GM23338 (cell line): ENCODE measurements around the gene OR51V1. TPM values are rescaled to one million over a fixed set of nuclear protein-coding genes. Genes with fewer than 3 reads are reported as not detected.

Source experiments
- ATAC-seq: fragments of 200-7000 bp; cut with Tn5 transposase; 3 replicates; pipeline ENCODE4 v1.9.1; 2020
- DNase-seq: peaks from one replicate; pipeline ENCODE4 v3.0.0-alpha.2; 2015; ENCODE audit warnings: low spot score
- H2AFZ ChIP-seq: fragments of 200-600 bp; sonication (generic); 2 replicates; pipeline ENCODE4 v1.8.0; 2016; ENCODE audit warnings: antibody characterized with exemption, mild to moderate bottlenecking, moderate library complexity
- H3F3A ChIP-seq: fragments of 200-600 bp; sonication (generic); replicated peaks from 2 replicates; pipeline ENCODE4 v1.8.0; 2017; ENCODE audit warnings: antibody characterized with exemption, mixed run types, low read depth
- H3K27ac ChIP-seq: fragments of 200-600 bp; sonication (generic); 2 replicates; pipeline ENCODE4 v1.6.1; 2016; ENCODE audit warnings: low read depth
- H3K27me3 ChIP-seq: fragments of 200-600 bp; sonication (generic); 2 replicates; pipeline ENCODE4 v1.8.0; 2016; ENCODE audit warnings: mild to moderate bottlenecking, mixed run types, moderate library complexity; ENCODE audit not compliant: insufficient read depth
- H3K36me3 ChIP-seq: fragments of 200-600 bp; sonication (generic); 2 replicates; pipeline ENCODE4 v1.8.0; 2016; ENCODE audit warnings: mild to moderate bottlenecking; ENCODE audit not compliant: insufficient read depth
- H3K4me1 ChIP-seq: fragments of 200-600 bp; sonication (generic); 2 replicates; pipeline ENCODE4 v1.8.0; 2016; ENCODE audit warnings: mild to moderate bottlenecking, moderate library complexity; ENCODE audit not compliant: insufficient read depth
- H3K4me2 ChIP-seq: fragments of 200-600 bp; sonication (generic); 2 replicates; pipeline ENCODE4 v1.7.1; 2017; ENCODE audit warnings: mixed run types
- H3K4me3 ChIP-seq: fragments of 200-600 bp; sonication (generic); 2 replicates; pipeline ENCODE4 v1.6.1; 2016; ENCODE audit warnings: mixed run types
- H3K79me2 ChIP-seq: fragments of 200-600 bp; sonication (generic); replicated peaks from 2 replicates; pipeline ENCODE4 v1.8.0; 2017; ENCODE audit warnings: mild to moderate bottlenecking; ENCODE audit not compliant: insufficient read depth
- H3K9me2 ChIP-seq: fragments of 200-600 bp; sonication (generic); 2 replicates; pipeline ENCODE4 v1.8.0; 2017; ENCODE audit not compliant: insufficient read depth
- H4K20me1 ChIP-seq: fragments of 200-600 bp; sonication (generic); replicated peaks from 2 replicates; pipeline ENCODE4 v1.8.0; 2017; ENCODE audit warnings: mild to moderate bottlenecking; ENCODE audit not compliant: insufficient read depth
- H3K27ac Mint-ChIP-seq: 2 replicates; pipeline ENCODE4 v1.8.0; 2020; ENCODE audit warnings: inconsistent platforms, mild to moderate bottlenecking, moderate library complexity, mixed read lengths
- H3K27me3 Mint-ChIP-seq: 3 replicates; pipeline ENCODE4 v1.8.0; 2022; ENCODE audit warnings: low read depth, mild to moderate bottlenecking, moderate library complexity, mixed read lengths, inconsistent platforms; ENCODE audit not compliant: insufficient read depth, poor library complexity
- H3K36me3 Mint-ChIP-seq: 3 replicates; pipeline ENCODE4 v1.8.0; 2021; ENCODE audit warnings: low read depth, mild to moderate bottlenecking, inconsistent platforms, moderate library complexity, mixed read lengths
- H3K4me1 Mint-ChIP-seq: 3 replicates; pipeline ENCODE4 v1.8.0; 2020; ENCODE audit warnings: mild to moderate bottlenecking, inconsistent platforms, mixed read lengths
- H3K4me3 Mint-ChIP-seq: 3 replicates; pipeline ENCODE4 v1.8.0; 2021; ENCODE audit warnings: moderate library complexity, mild to moderate bottlenecking, inconsistent platforms, mixed read lengths
- H3K9me3 Mint-ChIP-seq: 3 replicates; pipeline ENCODE4 v1.8.0; 2020; ENCODE audit warnings: moderate library complexity, mild to moderate bottlenecking, inconsistent platforms, mixed read lengths
- CREB1 ChIP-seq: fragments of 250-450 bp; sonication (Bioruptor Pico); IDR thresholded peaks from 2 replicates; pipeline ENCODE4 v1.5.0; 2020; ENCODE audit warnings: low read depth, mild to moderate bottlenecking, moderate library complexity
- EZH2 ChIP-seq: fragments of 200-600 bp; sonication (generic); IDR thresholded peaks from one replicate; pipeline ENCODE4 v1.8.0; 2017; ENCODE audit warnings: antibody characterized with exemption, mild to moderate bottlenecking, low read depth; ENCODE audit not compliant: unreplicated experiment
- EZH2phosphoT487 ChIP-seq: fragments of 200-600 bp; sonication (generic); IDR thresholded peaks from one replicate; pipeline ENCODE4 v1.8.1; 2018; ENCODE audit warnings: antibody characterized with exemption; ENCODE audit not compliant: unreplicated experiment
- JUNB ChIP-seq: IDR thresholded peaks from one replicate; pipeline ENCODE4 v1.6.1; 2016; ENCODE audit warnings: antibody characterized with exemption; ENCODE audit not compliant: unreplicated experiment
- POLR2AphosphoS5 ChIP-seq: IDR thresholded peaks from 2 replicates; pipeline ENCODE4 v1.6.1; 2016; ENCODE audit warnings: antibody characterized with exemption, low read depth
- STAT1 ChIP-seq: IDR thresholded peaks from one replicate; pipeline ENCODE4 v1.6.1; 2016; ENCODE audit warnings: antibody characterized with exemption; ENCODE audit not compliant: unreplicated experiment
- ZNF114 ChIP-seq: fragments of 250-450 bp; sonication (Bioruptor Pico); IDR thresholded peaks from 2 replicates; pipeline ENCODE4 v1.5.0; 2020; ENCODE audit warnings: mild to moderate bottlenecking, moderate library complexity
- ZNF331 ChIP-seq: fragments of 250-450 bp; sonication (Bioruptor Pico); IDR thresholded peaks from 2 replicates; pipeline ENCODE4 v1.5.0; 2020; ENCODE audit warnings: low read depth, mild to moderate bottlenecking, moderate library complexity
- polyA plus RNA-seq: library from polyadenylated mRNA; unstranded; fragments of >200 nt; fragmentation: Nextera tagmentation; extraction: Ambion mirVana; gene quantifications from 2 replicates; pipeline ENCODE4 v1.2.1, GENCODE V29; 2016
- total RNA-seq: library from RNA; depleted of rRNA; stranded (reverse); fragments of >200 nt; shearing (Covaris generic); gene quantifications from 2 replicates; pipeline ENCODE4 v1.2.3, GENCODE V29; 2014
- TF ChIP-seq, protein P1 (sequence below): IDR thresholded peaks from one replicate; pipeline ENCODE4 v1.6.1; 2018; ENCODE audit warnings: antibody characterized with exemption; ENCODE audit not compliant: unreplicated experiment
- TF ChIP-seq, protein P2 (sequence below): fragments of 250-450 bp; sonication (Bioruptor Pico); IDR thresholded peaks from 2 replicates; pipeline ENCODE4 v1.5.0; 2020; ENCODE audit warnings: mild to moderate bottlenecking, moderate library complexity
- TF ChIP-seq, protein P3 (sequence below): IDR thresholded peaks from 2 replicates; pipeline ENCODE4 v1.6.1; 2016; ENCODE audit warnings: antibody characterized with exemption
- TF ChIP-seq, protein P4 (sequence below), 2 experiments: fragments of 200-600 bp in 1 of 2; sonication (generic) in 1 of 2; conservative IDR thresholded peaks; 2 replicates each; pipeline versions ENCODE4 v1.5.1 to v1.6.1; 2016 to 2017; ENCODE audit warnings: antibody characterized with exemption in 2 of 2, low read depth in 2 of 2, mild to moderate bottlenecking in 2 of 2, moderate library complexity in 1 of 2

OR51V1 gene
- total and polyA plus RNA-seq, 2 experiments from 2014 or later, result not detected

DNA sequence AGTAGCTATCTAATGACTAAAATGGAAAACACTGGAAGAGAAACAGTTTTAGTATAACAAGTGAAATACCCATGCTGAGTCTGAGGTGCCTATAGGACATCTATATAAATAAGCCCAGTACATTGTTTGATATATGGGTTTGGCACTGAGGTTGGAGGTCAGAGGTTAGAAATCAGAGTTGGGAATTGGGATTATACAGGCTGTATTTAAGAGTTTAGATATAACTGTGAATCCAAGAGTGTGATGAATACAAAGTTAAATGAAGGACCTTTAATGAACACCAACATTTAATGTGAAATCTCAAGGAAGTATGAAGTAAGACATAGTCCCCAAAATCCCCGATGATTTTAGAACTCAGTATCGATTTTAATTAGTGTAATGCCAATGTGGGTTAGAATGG, 36.9 kb upstream of the OR51V1 start (continued):
- TF ChIP-seq, protein P1, sequence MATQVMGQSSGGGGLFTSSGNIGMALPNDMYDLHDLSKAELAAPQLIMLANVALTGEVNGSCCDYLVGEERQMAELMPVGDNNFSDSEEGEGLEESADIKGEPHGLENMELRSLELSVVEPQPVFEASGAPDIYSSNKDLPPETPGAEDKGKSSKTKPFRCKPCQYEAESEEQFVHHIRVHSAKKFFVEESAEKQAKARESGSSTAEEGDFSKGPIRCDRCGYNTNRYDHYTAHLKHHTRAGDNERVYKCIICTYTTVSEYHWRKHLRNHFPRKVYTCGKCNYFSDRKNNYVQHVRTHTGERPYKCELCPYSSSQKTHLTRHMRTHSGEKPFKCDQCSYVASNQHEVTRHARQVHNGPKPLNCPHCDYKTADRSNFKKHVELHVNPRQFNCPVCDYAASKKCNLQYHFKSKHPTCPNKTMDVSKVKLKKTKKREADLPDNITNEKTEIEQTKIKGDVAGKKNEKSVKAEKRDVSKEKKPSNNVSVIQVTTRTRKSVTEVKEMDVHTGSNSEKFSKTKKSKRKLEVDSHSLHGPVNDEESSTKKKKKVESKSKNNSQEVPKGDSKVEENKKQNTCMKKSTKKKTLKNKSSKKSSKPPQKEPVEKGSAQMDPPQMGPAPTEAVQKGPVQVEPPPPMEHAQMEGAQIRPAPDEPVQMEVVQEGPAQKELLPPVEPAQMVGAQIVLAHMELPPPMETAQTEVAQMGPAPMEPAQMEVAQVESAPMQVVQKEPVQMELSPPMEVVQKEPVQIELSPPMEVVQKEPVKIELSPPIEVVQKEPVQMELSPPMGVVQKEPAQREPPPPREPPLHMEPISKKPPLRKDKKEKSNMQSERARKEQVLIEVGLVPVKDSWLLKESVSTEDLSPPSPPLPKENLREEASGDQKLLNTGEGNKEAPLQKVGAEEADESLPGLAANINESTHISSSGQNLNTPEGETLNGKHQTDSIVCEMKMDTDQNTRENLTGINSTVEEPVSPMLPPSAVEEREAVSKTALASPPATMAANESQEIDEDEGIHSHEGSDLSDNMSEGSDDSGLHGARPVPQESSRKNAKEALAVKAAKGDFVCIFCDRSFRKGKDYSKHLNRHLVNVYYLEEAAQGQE, result no peak
- TF ChIP-seq POLR2AphosphoS5 (no peak), JUNB (no peak), STAT1 (no peak)

DNA sequence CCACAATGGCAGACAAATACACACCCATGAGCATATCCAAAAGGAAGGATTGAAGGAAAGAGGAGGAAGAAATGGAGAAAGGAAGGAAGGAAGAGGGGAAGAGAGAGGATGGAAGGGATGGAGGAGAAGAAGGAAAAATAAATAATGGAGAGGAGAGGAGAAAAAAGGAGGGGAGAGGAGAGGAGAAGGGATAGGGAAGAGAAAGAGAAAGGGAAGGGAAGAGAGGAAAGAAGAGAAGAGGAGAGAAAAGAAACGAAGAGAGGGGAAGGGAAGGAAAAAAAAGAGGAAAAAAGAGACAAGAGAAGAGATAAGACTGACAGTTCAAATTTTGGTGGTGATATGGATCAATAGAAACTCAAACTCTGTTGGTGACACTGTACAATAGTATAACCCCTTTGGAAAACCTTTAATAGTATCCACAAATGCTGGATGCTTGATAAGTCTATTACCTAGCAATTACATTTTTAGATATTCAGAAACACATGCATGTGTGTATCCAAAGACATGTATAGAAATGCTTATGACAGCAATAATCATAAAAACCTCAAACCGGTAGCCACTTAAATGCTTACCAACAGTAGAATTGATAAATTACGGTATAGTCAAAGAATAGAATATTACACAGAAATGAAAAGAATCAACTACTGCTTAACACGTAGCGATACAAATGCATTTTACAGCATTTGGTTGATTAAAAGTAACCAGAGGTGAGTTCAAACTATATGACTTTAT, 35.0 kb upstream of the OR51V1 start:
- H3K36me3 Mint-ChIP-seq, result no peaks in the 10 kb centered on the region
- H3K4me1 Mint-ChIP-seq, result no peaks in the 10 kb centered on the region
- Histone ChIP-seq H3K79me2 (no peaks in the 10 kb centered on the region), H4K20me1 (no peaks in the 10 kb centered on the region), H3K4me1 (no peaks in the 10 kb centered on the region), H3K4me2 (no peak overlapping the region), H3K4me3 (no peak overlapping the region), H3K27ac (no peak overlapping the region), H2AFZ (no peak overlapping the region), H3K36me3 (no peaks in the 10 kb centered on the region), H3K9me2 (no peaks in the 10 kb centered on the region), H3K27me3 (no peaks in the 10 kb centered on the region), H3F3A (no peaks in the 10 kb centered on the region)
- DNase-seq (no peak), ATAC-seq (no peak)
- H3K9me3 Mint-ChIP-seq, result no peaks in the 10 kb centered on the region
- TF ChIP-seq CREB1 (CRISPR knock-in tag), result no peak
- TF ChIP-seq STAT1, result no peak
- no peak for TF ChIP-seq EZH2
- TF ChIP-seq ZNF331 (CRISPR knock-in tag), result no peak
- TF ChIP-seq, protein P2, sequence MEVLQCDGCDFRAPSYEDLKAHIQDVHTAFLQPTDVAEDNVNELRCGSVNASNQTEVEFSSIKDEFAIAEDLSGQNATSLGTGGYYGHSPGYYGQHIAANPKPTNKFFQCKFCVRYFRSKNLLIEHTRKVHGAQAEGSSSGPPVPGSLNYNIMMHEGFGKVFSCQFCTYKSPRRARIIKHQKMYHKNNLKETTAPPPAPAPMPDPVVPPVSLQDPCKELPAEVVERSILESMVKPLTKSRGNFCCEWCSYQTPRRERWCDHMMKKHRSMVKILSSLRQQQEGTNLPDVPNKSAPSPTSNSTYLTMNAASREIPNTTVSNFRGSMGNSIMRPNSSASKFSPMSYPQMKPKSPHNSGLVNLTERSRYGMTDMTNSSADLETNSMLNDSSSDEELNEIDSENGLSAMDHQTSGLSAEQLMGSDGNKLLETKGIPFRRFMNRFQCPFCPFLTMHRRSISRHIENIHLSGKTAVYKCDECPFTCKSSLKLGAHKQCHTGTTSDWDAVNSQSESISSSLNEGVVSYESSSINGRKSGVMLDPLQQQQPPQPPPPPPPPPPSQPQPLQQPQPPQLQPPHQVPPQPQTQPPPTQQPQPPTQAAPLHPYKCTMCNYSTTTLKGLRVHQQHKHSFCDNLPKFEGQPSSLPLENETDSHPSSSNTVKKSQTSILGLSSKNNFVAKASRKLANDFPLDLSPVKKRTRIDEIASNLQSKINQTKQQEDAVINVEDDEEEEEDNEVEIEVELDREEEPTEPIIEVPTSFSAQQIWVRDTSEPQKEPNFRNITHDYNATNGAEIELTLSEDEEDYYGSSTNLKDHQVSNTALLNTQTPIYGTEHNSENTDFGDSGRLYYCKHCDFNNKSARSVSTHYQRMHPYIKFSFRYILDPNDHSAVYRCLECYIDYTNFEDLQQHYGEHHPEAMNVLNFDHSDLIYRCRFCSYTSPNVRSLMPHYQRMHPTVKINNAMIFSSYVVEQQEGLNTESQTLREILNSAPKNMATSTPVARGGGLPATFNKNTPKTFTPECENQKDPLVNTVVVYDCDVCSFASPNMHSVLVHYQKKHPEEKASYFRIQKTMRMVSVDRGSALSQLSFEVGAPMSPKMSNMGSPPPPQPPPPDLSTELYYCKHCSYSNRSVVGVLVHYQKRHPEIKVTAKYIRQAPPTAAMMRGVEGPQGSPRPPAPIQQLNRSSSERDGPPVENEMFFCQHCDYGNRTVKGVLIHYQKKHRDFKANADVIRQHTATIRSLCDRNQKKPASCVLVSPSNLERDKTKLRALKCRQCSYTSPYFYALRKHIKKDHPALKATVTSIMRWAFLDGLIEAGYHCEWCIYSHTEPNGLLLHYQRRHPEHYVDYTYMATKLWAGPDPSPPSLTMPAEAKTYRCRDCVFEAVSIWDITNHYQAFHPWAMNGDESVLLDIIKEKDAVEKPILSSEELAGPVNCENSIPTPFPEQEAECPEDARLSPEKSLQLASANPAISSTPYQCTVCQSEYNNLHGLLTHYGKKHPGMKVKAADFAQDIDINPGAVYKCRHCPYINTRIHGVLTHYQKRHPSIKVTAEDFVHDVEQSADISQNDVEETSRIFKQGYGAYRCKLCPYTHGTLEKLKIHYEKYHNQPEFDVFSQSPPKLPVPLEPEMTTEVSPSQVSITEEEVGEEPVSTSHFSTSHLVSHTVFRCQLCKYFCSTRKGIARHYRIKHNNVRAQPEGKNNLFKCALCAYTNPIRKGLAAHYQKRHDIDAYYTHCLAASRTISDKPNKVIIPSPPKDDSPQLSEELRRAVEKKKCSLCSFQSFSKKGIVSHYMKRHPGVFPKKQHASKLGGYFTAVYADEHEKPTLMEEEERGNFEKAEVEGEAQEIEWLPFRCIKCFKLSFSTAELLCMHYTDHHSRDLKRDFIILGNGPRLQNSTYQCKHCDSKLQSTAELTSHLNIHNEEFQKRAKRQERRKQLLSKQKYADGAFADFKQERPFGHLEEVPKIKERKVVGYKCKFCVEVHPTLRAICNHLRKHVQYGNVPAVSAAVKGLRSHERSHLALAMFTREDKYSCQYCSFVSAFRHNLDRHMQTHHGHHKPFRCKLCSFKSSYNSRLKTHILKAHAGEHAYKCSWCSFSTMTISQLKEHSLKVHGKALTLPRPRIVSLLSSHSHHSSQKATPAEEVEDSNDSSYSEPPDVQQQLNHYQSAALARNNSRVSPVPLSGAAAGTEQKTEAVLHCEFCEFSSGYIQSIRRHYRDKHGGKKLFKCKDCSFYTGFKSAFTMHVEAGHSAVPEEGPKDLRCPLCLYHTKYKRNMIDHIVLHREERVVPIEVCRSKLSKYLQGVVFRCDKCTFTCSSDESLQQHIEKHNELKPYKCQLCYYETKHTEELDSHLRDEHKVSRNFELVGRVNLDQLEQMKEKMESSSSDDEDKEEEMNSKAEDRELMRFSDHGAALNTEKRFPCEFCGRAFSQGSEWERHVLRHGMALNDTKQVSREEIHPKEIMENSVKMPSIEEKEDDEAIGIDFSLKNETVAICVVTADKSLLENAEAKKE, result no peak
- TF ChIP-seq POLR2AphosphoS5, result no peak
- no peak for TF ChIP-seq EZH2phosphoT487
- TF ChIP-seq, protein P3, sequence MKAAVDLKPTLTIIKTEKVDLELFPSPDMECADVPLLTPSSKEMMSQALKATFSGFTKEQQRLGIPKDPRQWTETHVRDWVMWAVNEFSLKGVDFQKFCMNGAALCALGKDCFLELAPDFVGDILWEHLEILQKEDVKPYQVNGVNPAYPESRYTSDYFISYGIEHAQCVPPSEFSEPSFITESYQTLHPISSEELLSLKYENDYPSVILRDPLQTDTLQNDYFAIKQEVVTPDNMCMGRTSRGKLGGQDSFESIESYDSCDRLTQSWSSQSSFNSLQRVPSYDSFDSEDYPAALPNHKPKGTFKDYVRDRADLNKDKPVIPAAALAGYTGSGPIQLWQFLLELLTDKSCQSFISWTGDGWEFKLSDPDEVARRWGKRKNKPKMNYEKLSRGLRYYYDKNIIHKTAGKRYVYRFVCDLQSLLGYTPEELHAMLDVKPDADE, result no peak
- TF ChIP-seq ZNF114, result no peak
- TF ChIP-seq, protein P4, sequence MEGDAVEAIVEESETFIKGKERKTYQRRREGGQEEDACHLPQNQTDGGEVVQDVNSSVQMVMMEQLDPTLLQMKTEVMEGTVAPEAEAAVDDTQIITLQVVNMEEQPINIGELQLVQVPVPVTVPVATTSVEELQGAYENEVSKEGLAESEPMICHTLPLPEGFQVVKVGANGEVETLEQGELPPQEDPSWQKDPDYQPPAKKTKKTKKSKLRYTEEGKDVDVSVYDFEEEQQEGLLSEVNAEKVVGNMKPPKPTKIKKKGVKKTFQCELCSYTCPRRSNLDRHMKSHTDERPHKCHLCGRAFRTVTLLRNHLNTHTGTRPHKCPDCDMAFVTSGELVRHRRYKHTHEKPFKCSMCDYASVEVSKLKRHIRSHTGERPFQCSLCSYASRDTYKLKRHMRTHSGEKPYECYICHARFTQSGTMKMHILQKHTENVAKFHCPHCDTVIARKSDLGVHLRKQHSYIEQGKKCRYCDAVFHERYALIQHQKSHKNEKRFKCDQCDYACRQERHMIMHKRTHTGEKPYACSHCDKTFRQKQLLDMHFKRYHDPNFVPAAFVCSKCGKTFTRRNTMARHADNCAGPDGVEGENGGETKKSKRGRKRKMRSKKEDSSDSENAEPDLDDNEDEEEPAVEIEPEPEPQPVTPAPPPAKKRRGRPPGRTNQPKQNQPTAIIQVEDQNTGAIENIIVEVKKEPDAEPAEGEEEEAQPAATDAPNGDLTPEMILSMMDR (conservative IDR thresholded peaks at IDR 0.05; ENCODE audit: low read depth in 2 of 2), result no peak
- no peak overlapping the region for H3K27ac Mint-ChIP-seq
- no peaks in the 10 kb centered on the region for H3K27me3 Mint-ChIP-seq
- no peak overlapping the region for H3K4me3 Mint-ChIP-seq
